Common myeloid progenitor, CD34-positive (primary cell): ENCODE measurements around the gene ARPC1B. TPM values are rescaled to one million over a fixed set of nuclear protein-coding genes. Genes with fewer than 3 reads are reported as not detected.
"Not testable (repeated sequence)": the region's sequence is repeated elsewhere in the genome, so short reads cannot be mapped to it uniquely, and the experiment has no call there.

ENCODE experiments used
- CTCF ChIA-PET: fragments of 350-600 bp; sonication (Branson Sonifier 250); formaldehyde crosslinking; loops from one replicate; lab custom pipeline; 2021; ENCODE audit warnings: antibody characterized with exemption; lab: Charles Lee
- POLR2A ChIA-PET: fragments of 350-600 bp; sonication (Branson Sonifier 250); formaldehyde crosslinking; loops from one replicate; lab custom pipeline; 2021; ENCODE audit warnings: antibody characterized with exemption; lab: Charles Lee
- DNase-seq, 3 donors: peaks; one replicate each; pipeline versions ENCODE4 v3.0.0 to v3.0.0-alpha.2; 2013
- H3K27ac ChIP-seq, 2 experiments: 1 replicate in 1 of 2; 2 replicates in 1 of 2; pipeline ENCODE4 v1.7.0; 2013; ENCODE audit warnings: inconsistent platforms in 2 of 2, low read length in 2 of 2, mild to moderate bottlenecking in 2 of 2, low read depth in 1 of 2, moderate library complexity in 1 of 2; ENCODE audit not compliant: severe bottlenecking in 2 of 2, insufficient read depth in 1 of 2, poor library complexity in 1 of 2
- H3K27me3 ChIP-seq, 5 experiments: replicated peaks in 2 of 5; 1 replicate in 3 of 5; 2 replicates in 2 of 5; pipeline versions ENCODE4 v1.6.1 to v1.7.0; 2013; ENCODE audit warnings: low read length in 4 of 5, mild to moderate bottlenecking in 2 of 5, moderate library complexity in 2 of 5, inconsistent platforms in 1 of 5; ENCODE audit not compliant: insufficient read depth in 5 of 5, control insufficient read depth in 4 of 5
- H3K36me3 ChIP-seq, 4 experiments: 1 replicate in 2 of 4; 2 replicates in 2 of 4; pipeline versions ENCODE4 v1.6.1 to v1.7.0; 2013; ENCODE audit warnings: low read length in 3 of 4, control low read depth in 1 of 4, mild to moderate bottlenecking in 1 of 4; ENCODE audit not compliant: control insufficient read depth in 4 of 4, insufficient read depth in 4 of 4
- H3K4me1 ChIP-seq, 4 experiments: 1 replicate in 3 of 4; 2 replicates in 1 of 4; pipeline versions ENCODE4 v1.6.1 to v1.7.1; 2013; ENCODE audit warnings: low read length in 3 of 4, mild to moderate bottlenecking in 3 of 4, control low read depth in 1 of 4, inconsistent platforms in 1 of 4, moderate library complexity in 1 of 4; ENCODE audit not compliant: control insufficient read depth in 4 of 4, insufficient read depth in 4 of 4; ENCODE audit errors: control extremely low read depth in 1 of 4
- H3K4me3 ChIP-seq, 7 experiments: 1 replicate in 4 of 7; 2 replicates in 3 of 7; pipeline versions ENCODE4 v1.5.1 to v1.7.0; 2013; ENCODE audit warnings: mild to moderate bottlenecking in 7 of 7, low read length in 6 of 7, moderate library complexity in 6 of 7, inconsistent platforms in 2 of 7, low read depth in 2 of 7, control low read depth in 1 of 7; ENCODE audit not compliant: insufficient read depth in 4 of 7, control insufficient read depth in 1 of 7; ENCODE audit errors: extremely low read depth in 1 of 7
- H3K9me3 ChIP-seq, 5 experiments: 1 replicate in 4 of 5; 2 replicates in 1 of 5; pipeline versions ENCODE4 v1.6.1 to v1.7.1; 2013; ENCODE audit warnings: low read length in 4 of 5, mild to moderate bottlenecking in 2 of 5, inconsistent platforms in 1 of 5, low read depth in 1 of 5, moderate library complexity in 1 of 5; ENCODE audit not compliant: control insufficient read depth in 4 of 5, insufficient read depth in 2 of 5; ENCODE audit errors: control extremely low read depth in 1 of 5
- WGBS: methylation state at CpG from one replicate; pipeline ENCODE4 v1.1.5; 2013; ENCODE audit not compliant: insufficient coverage; 5-methylcytosine and 5-hydroxymethylcytosine counted together
- polyA plus RNA-seq: library from polyadenylated mRNA; unstranded; fragments of 120-200 nt; gene quantifications from one replicate; pipeline ENCODE4 v1.2.1, GENCODE V29; 2013

The ARPC1B gene
- polyA plus RNA-seq = 178 TPM

DNA sequence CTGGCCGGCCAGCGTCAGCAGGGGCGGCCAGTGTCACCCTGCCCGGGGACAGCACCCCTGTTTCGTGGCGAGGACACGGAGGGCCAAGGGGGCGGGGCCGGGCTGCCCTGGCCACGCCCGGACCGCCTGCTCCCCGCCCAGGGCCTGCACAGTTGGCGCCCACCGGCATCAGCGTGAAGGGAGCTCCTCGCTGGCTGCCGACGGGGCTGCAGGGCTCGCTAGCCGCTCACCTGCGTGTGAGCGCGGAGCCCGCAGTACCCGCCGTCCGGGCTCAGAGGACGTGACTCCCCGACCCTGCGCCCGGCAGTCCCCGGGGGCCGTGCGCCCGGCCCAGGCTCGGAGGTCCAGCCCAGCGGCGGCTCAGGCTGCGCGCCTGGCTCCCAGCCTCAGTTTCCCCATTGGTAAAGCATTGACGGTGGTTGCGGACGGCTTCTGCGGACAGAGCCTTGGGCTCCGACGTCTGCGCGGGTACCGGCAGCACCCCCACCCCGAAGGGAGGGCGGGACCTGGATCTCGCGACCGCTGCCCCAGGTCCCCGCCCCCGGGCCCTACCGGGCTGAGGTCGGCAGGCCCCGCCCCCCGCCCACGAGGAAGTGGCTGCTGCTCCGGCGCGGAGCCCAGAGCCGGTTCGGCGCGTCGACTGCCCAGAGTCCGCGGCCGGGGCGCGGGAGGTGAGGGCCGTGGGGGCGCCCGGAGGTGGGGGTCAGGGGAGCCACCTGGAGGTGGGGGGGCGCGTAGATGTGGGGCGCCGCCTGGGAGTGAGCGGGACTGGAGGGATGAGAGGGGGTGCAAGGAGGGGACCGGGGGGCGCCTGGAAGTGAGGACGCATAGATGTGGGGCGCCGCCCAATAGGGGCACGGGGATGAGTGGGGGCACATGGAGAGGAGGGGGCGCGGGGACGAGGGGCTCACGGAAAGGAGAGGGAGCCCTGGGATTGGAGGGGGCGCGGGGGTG is at the start of gene ARPC1B:
Gene ARPC1B, plus strand, starts transcription at position 620 of the 954 bp plus-strand sequence. CDS start 10,985 bp downstream, outside the sequence.
- Histone ChIP-seq H3K9me3 (no peaks in the 10 kb centered on the region), H3K36me3 (peaks cover 2 to 11% (median 6%) of the 10 kb centered on the region in 4 experiments), H3K27ac (peak within 1 kb of the TSS in 1 of 2 experiments; percentile 79), H3K27me3 (no peaks in the 10 kb centered on the region), H3K4me3 (peak within 1 kb of the TSS; percentile 75 to 95 (median 84)), H3K4me1 (peaks cover 3 to 58% (median 27%) of the 10 kb centered on the region in 4 experiments)
- DNase-seq = peak; percentile 85 to 92 (median 90)
- ChIA-PET CTCF (interaction anchor here (1.4 to 2.4 kb wide), 3 partner anchors 12 to 19 kb away, joined by 3 to 14 read pairs (median 14); no protein-coding TSS in a partner anchor), POLR2A (interaction anchor here (0.6 kb wide), 1 partner anchor 34 kb away, joined by 4 read pairs; no protein-coding TSS in a partner anchor)
- WGBS = 0% methylated on average over 58 of the region's 95 CpGs

GRCh38 chr7:99325001-99325493 is 49.5 kb upstream of the ARPC1B start:
- POLR2A ChIA-PET = no interaction called here
- WGBS = 29% methylated on average over 12 of the region's 14 CpGs

GRCh38 chr7:99325592-99326407 is 48.7 kb upstream of the ARPC1B start, which contains the start of gene ARPC1A:
Gene ARPC1A, plus strand, starts transcription at chr7:99325898. Its CDS starts 7,456 bp downstream, at chr7:99333354.
- WGBS = 0% methylated on average over 82 of the region's 82 CpGs
- DNase-seq = peak; percentile 90 to 94 (median 92)
- H3K4me3 ChIP-seq = peak within 1 kb of the TSS; percentile 84 to 99 (median 98)
- peak within 1 kb of the TSS; percentile 78 to 88 for H3K27ac ChIP-seq
- H3K4me1 ChIP-seq = peaks cover 7 to 40% (median 35%) of the 10 kb centered on the region in 4 experiments
- H3K36me3 ChIP-seq = no peaks in the 10 kb centered on the region
- no peaks in the 10 kb centered on the region for H3K9me3 ChIP-seq
- ChIA-PET POLR2A (no interaction called here), CTCF (interaction anchor here (0.6 to 1.7 kb wide), 3 partner anchors 10 to 17 kb away, joined by 3 to 4 read pairs (median 4); no protein-coding TSS in a partner anchor)
- no peaks in the 10 kb centered on the region for H3K27me3 ChIP-seq

More at GRCh38 chr7:99325001-99325493, 49.5 kb upstream of the ARPC1B start:
- no peaks in the 10 kb centered on the region for H3K27me3 ChIP-seq
- DNase-seq = no peak
- H3K27ac ChIP-seq = peak overlapping the region; percentile 78 to 88
- peaks cover 7 to 32% (median 28%) of the 10 kb centered on the region in 4 experiments for H3K4me1 ChIP-seq
- no peaks in the 10 kb centered on the region for H3K36me3 ChIP-seq
- peak overlapping the region; percentile 84 to 99 (median 98) for H3K4me3 ChIP-seq
- CTCF ChIA-PET = no interaction called here
- no peaks in the 10 kb centered on the region for H3K9me3 ChIP-seq

GRCh38 chr7:99326408-99326782 is 48.1 kb upstream of the ARPC1B start:
- POLR2A ChIA-PET = no interaction called here
- Histone ChIP-seq H3K27me3 (no peaks in the 10 kb centered on the region), H3K9me3 (no peaks in the 10 kb centered on the region), H3K36me3 (no peaks in the 10 kb centered on the region), H3K27ac (peak overlapping the region; percentile 78 to 88), H3K4me1 (peaks cover 7 to 44% (median 35%) of the 10 kb centered on the region in 4 experiments), H3K4me3 (peak overlapping the region; percentile 84 to 99 (median 98))
- CTCF ChIA-PET = interaction anchor here (0.6 to 1.7 kb wide), 3 partner anchors 10 to 16 kb away, joined by 3 to 4 read pairs (median 4); no protein-coding TSS in a partner anchor
- 0% methylated on average over 7 of the region's 10 CpGs for WGBS
- DNase-seq = no peak

GRCh38 chr7:99330314-99330961 is 44.1 kb upstream of the ARPC1B start:
- Histone ChIP-seq H3K27ac (peak overlapping the region in 1 of 2 experiments; percentile 58), H3K4me1 (peaks cover 7 to 37% (median 26%) of the 10 kb centered on the region in 4 experiments), H3K36me3 (peaks cover 4 to 24% (median 14%) of the 10 kb centered on the region in 4 experiments)
- H3K9me3 ChIP-seq, H3K27me3 ChIP-seq, POLR2A ChIA-PET, H3K4me3 ChIP-seq: not testable (repeated sequence)
- DNase-seq = peak; percentile 46 to 77 (median 75)
- WGBS = 82% methylated on average over 6 of the region's 8 CpGs
- CTCF ChIA-PET = interaction anchor here (0.6 to 1.5 kb wide), 6 partner anchors 9 to 689 kb away, joined by 3 to 7 read pairs (median 3); no protein-coding TSS in a partner anchor

GRCh38 chr7:99331002-99331401 is 43.5 kb upstream of the ARPC1B start:
- no CpG with 5 or more reads among the region's 2 CpGs for WGBS
- ChIA-PET CTCF (no interaction called here), POLR2A (interaction anchor here (0.6 kb wide), 1 partner anchor 174 kb away, joined by 4 read pairs; no protein-coding TSS in a partner anchor)
- no peak for DNase-seq
- H3K4me1 ChIP-seq = peaks cover 7 to 37% (median 24%) of the 10 kb centered on the region in 4 experiments
- peaks cover 4 to 24% (median 14%) of the 10 kb centered on the region in 4 experiments for H3K36me3 ChIP-seq
- H3K27ac ChIP-seq = peak overlapping the region in 1 of 2 experiments; percentile 58
- H3K9me3 ChIP-seq = no peaks in the 10 kb centered on the region
- H3K27me3 ChIP-seq = no peaks in the 10 kb centered on the region
- H3K4me3 ChIP-seq = no peak overlapping the region
